Activated T-helper 1 cell treated with anti-CD3 and anti-CD28 coated beads, Interleukin-12 subunit alpha, Interleukin-12 subunit beta, Interleukin-2, Interleukin-4 antibody, amounts not matched to agents 30 ng/mL and 10 ng/mL and 1 ng/mL, durations not matched to agents 14 hours and 24 hours and 36 hours (primary cell): Measurements from ENCODE around the gene AMELX. TPM values are rescaled to one million over a fixed set of nuclear protein-coding genes. Genes with fewer than 3 reads are reported as not detected.

Experiments used
- DNase-seq: peaks from one replicate; pipeline ENCODE4 v3.0.0; 2021; ENCODE audit warnings: low spot score
- H3K27ac Mint-ChIP-seq: one replicate; pipeline ENCODE4 v1.8.0; 2021; ENCODE audit warnings: mild to moderate bottlenecking, mixed read lengths
- H3K27me3 Mint-ChIP-seq: one replicate; pipeline ENCODE4 v1.8.0; 2022; ENCODE audit warnings: mild to moderate bottlenecking, moderate library complexity, mixed read lengths; ENCODE audit not compliant: insufficient read depth
- H3K36me3 Mint-ChIP-seq: one replicate; pipeline ENCODE4 v1.8.0; 2021; ENCODE audit warnings: low read depth, mixed read lengths
- H3K4me1 Mint-ChIP-seq: one replicate; pipeline ENCODE4 v1.8.0; 2021; ENCODE audit warnings: low read depth, mixed read lengths
- H3K4me3 Mint-ChIP-seq: one replicate; pipeline ENCODE4 v1.8.0; 2021; ENCODE audit warnings: mild to moderate bottlenecking, moderate library complexity, mixed read lengths
- H3K9me3 Mint-ChIP-seq: one replicate; pipeline ENCODE4 v1.8.0; 2021; ENCODE audit warnings: mixed read lengths
- intact Hi-C: fragments of 100-400 bp; cut with micrococcal nuclease; formaldehyde crosslinking; loops from one replicate; pipeline ENCODE4 v1.15.1; 2024
- total RNA-seq: library from RNA; stranded (reverse); gene quantifications from 2 replicates; pipeline ENCODE4 v1.2.3, GENCODE V29; 2022

Gene AMELX
- total RNA-seq, 1 donor from 2014 or later: not detected

- no peak for DNase-seq
- intact Hi-C loops: no loop called here
- Mint-ChIP-seq H3K9me3 (no peaks in the 10 kb centered on the region), H3K27ac (no peak overlapping the region), H3K4me3 (no peak overlapping the region), H3K4me1 (no peaks in the 10 kb centered on the region), H3K36me3 (no peaks in the 10 kb centered on the region), H3K27me3 (peaks cover 3% of the 10 kb centered on the region)
These were observed 20.4 kb upstream of the AMELX start for GRCh38 chrX:11272863-11273262.

DNA sequence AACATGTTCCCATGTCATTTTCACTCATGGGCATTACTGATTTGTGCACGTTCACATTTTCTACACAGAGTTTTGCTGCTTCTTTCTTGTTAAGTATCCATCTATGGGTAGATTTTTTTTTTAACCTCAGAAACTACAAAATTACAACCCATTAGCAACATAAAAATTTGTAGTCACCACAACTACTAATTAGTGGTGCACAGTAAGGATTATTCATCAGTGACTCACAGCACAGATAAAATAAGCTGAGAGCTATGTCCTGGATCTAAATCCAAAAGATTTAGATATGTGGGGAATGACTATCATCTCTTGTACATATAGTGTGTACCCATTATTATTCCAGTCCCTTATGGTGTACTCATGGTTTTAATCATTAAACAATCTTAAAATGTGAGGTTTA, 19.7 kb upstream of the AMELX start:
- Mint-ChIP-seq H3K27me3 (peaks cover 3% of the 10 kb centered on the region), H3K4me3 (no peak overlapping the region), H3K27ac (no peak overlapping the region), H3K36me3 (no peaks in the 10 kb centered on the region), H3K4me1 (no peaks in the 10 kb centered on the region), H3K9me3 (no peaks in the 10 kb centered on the region)
- intact Hi-C loops: no loop called here
- no peak for DNase-seq

GRCh38 chrX:11282043-11282442, 11.2 kb upstream of the AMELX start:
- no peaks in the 10 kb centered on the region for H3K36me3 Mint-ChIP-seq
- H3K27me3 Mint-ChIP-seq: peaks cover 2% of the 10 kb centered on the region
- H3K9me3 Mint-ChIP-seq: no peaks in the 10 kb centered on the region
- intact Hi-C loops: no loop called here
- DNase-seq: no peak
- no peak overlapping the region for H3K27ac Mint-ChIP-seq
- H3K4me1 Mint-ChIP-seq: no peaks in the 10 kb centered on the region
- H3K4me3 Mint-ChIP-seq: no peak overlapping the region

- Mint-ChIP-seq H3K9me3 (no peaks in the 10 kb centered on the region), H3K36me3 (no peaks in the 10 kb centered on the region), H3K4me3 (no peak overlapping the region), H3K27me3 (peaks cover 2% of the 10 kb centered on the region), H3K27ac (no peak overlapping the region), H3K4me1 (no peaks in the 10 kb centered on the region)
- intact Hi-C loops: no loop called here
- DNase-seq: no peak
These were observed 7.6 kb upstream of the AMELX start for GRCh38 chrX:11285651-11286050.

GRCh38 chrX:11287505-11287904, 5.7 kb upstream of the AMELX start:
- DNase-seq: no peak
- Mint-ChIP-seq H3K4me3 (no peak overlapping the region), H3K36me3 (no peaks in the 10 kb centered on the region), H3K27me3 (no peaks in the 10 kb centered on the region), H3K9me3 (no peaks in the 10 kb centered on the region), H3K4me1 (no peaks in the 10 kb centered on the region), H3K27ac (no peak overlapping the region)
- intact Hi-C loops: no loop called here

GRCh38 chrX:11290416-11291102, 2.7 kb upstream of the AMELX start:
- intact Hi-C loops: no loop called here
- Mint-ChIP-seq H3K4me1 (no peaks in the 10 kb centered on the region), H3K27ac (no peak overlapping the region), H3K36me3 (no peaks in the 10 kb centered on the region), H3K9me3 (no peaks in the 10 kb centered on the region), H3K27me3 (no peaks in the 10 kb centered on the region), H3K4me3 (no peak overlapping the region)
- no peak for DNase-seq

DNA sequence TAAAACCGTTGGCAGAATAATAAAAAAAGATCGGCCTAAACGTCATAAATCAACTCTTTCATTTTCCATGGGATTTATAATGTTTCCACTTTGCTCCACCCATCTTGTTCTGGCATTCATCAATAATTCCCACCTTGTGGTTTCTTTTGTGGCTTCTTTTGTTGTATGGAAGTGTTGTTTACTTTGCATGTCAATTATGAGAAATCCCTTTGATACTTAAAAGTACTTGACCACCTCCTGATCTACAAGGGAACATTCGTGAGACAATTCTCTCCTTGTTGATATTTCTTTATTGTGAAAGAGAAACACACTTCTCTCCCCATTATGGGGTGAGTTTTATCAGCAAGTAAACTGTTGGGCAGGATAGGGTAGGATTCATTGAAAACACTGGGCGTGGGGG, 2.8 kb downstream of the AMELX start:
- Mint-ChIP-seq H3K27ac (no peak overlapping the region), H3K27me3 (no peaks in the 10 kb centered on the region), H3K4me1 (no peaks in the 10 kb centered on the region), H3K9me3 (no peaks in the 10 kb centered on the region), H3K36me3 (no peaks in the 10 kb centered on the region), H3K4me3 (no peak overlapping the region)
- intact Hi-C loops: no loop called here
- no peak for DNase-seq

DNA sequence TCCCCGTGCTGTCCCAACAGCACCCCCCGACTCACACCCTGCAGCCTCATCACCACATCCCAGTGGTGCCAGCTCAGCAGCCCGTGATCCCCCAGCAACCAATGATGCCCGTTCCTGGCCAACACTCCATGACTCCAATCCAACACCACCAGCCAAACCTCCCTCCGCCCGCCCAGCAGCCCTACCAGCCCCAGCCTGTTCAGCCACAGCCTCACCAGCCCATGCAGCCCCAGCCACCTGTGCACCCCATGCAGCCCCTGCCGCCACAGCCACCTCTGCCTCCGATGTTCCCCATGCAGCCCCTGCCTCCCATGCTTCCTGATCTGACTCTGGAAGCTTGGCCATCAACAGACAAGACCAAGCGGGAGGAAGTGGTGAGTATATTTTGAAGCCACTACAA, 5.4 kb downstream of the AMELX start:
- no peaks in the 10 kb centered on the region for H3K4me1 Mint-ChIP-seq
- no peaks in the 10 kb centered on the region for H3K27me3 Mint-ChIP-seq
- H3K4me3 Mint-ChIP-seq: no peak overlapping the region
- DNase-seq: no peak
- H3K9me3 Mint-ChIP-seq: no peaks in the 10 kb centered on the region
- H3K36me3 Mint-ChIP-seq: no peaks in the 10 kb centered on the region
- H3K27ac Mint-ChIP-seq: no peak overlapping the region
- intact Hi-C loops: no loop called here

DNA sequence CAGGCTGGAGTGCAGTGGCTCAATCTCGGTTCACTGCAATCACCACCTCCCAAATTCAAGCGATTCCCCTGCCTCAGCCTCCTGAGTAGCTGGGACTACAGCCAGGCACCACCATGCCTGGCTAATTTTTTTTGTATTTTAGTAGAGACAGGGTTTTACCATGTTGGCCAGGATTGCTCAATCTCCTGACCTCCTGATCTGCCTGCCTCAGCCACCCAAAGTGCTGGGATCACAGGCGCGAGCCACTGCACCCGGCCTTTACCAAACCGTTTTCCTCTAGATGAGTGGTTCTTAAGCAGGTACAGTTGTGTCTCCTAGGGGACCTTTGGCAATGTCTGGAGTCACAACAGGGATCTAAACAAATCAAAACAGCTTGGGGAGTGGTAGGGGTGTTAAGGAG, 11.6 kb downstream of the AMELX start:
- no peaks in the 10 kb centered on the region for H3K9me3 Mint-ChIP-seq
- H3K27ac Mint-ChIP-seq: no peak overlapping the region
- intact Hi-C loops: no loop called here
- H3K27me3 Mint-ChIP-seq: no peaks in the 10 kb centered on the region
- no peaks in the 10 kb centered on the region for H3K36me3 Mint-ChIP-seq
- no peaks in the 10 kb centered on the region for H3K4me1 Mint-ChIP-seq
- DNase-seq: no peak
- no peak overlapping the region for H3K4me3 Mint-ChIP-seq

DNA sequence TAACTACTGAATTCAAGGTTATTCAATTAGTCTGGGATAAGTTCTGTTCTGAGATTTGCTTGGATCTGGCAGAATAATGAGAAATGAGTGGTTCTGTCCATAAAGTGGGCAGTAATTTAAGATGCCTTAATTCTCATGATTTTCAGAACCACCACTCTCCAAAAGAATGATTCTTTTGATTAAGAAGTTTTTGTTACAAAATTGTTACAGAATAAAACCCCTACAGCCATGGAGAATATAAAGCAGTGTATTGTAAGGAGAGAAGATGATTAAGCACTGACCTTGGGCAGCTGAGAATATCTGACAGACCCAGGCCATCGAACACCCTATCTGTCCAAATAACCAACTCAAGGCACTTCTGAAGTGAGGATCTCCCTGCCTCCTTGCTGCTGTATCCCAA, 12.4 kb downstream of the AMELX start:
- Mint-ChIP-seq H3K4me3 (no peak overlapping the region), H3K27me3 (no peaks in the 10 kb centered on the region), H3K27ac (no peak overlapping the region), H3K36me3 (no peaks in the 10 kb centered on the region), H3K9me3 (no peaks in the 10 kb centered on the region), H3K4me1 (no peaks in the 10 kb centered on the region)
- DNase-seq: no peak
- intact Hi-C loops: no loop called here

DNA sequence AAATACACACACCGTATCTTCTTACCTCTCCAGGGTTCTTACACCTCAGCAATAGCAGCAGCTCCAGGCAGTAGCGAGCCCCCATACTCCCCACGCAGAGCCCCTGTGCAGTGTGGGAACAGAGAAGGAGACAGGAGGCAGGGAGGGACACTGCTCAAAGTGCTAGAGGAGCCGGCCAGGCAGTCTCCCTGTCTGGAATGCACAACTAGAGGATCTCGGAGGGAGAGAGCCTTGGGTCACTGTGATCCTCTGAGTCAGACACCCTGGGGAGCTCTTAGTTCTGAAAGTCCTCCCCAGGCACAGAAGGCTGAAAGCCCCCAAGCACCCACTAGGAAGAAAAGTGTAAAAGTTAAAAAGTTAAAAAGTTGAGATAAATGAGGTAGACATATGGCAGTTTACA, 16.0 kb downstream of the AMELX start:
- H3K4me1 Mint-ChIP-seq: no peaks in the 10 kb centered on the region
- intact Hi-C loops: no loop called here
- H3K27ac Mint-ChIP-seq: no peak overlapping the region
- H3K27me3 Mint-ChIP-seq: no peaks in the 10 kb centered on the region
- no peaks in the 10 kb centered on the region for H3K36me3 Mint-ChIP-seq
- no peak overlapping the region for H3K4me3 Mint-ChIP-seq
- no peaks in the 10 kb centered on the region for H3K9me3 Mint-ChIP-seq
- DNase-seq: no peak

DNA sequence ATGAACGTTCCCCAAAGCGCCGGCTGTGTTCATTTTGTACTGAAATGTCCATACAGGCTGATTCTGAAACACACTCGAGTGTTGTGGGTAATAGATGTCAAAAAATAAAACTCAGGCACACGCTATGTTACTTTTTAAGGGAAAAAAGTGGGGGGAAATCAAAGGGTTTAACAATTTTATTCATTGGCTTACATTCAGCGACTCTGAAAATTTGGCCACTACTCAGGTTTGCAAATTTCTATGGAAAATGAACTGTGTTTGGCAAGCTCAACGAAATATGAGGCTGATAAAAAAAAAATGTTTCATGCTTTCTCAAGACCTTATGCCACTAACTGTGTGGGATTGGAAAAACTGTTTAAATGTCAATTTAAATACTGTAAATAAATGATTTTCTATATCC, 18.5 kb downstream of the AMELX start:
- H3K27ac Mint-ChIP-seq: no peak overlapping the region
- H3K4me3 Mint-ChIP-seq: no peak overlapping the region
- no peaks in the 10 kb centered on the region for H3K36me3 Mint-ChIP-seq
- intact Hi-C loops: no loop called here
- H3K27me3 Mint-ChIP-seq: no peaks in the 10 kb centered on the region
- DNase-seq: no peak
- H3K4me1 Mint-ChIP-seq: no peaks in the 10 kb centered on the region
- H3K9me3 Mint-ChIP-seq: no peaks in the 10 kb centered on the region

DNA sequence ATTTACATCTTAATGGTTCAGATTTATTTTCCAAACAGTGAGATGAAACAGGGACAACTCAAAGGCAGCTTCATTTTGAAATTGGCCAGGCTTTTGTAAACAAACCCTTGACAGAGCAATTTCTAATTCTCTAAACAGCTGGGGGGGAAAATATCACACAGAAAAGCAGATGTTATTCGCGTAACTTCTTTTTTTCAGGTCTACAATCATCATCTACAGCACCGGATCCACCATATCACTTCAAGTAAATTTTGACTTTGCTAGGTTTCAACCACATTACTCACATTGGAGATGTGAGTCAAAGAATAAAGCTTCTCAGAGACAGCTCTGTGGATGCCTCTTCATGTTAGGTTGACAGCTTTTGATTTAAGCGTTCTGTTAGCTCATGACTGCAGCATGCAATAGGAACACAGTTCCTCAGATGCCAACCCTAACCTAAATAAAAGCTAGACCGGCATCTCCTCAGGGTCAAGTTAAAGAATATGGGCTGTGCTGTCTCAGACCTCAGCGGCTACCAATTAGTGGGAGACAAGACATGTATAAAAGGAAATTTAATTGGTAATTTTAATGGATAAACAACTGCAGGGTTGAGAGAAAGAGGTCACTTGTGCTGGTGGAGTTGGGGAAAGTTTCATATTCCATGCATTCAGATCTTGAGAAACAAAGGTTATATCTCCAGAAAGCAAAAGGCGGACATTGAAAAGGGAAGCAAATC, 26.8 kb downstream of the AMELX start:
- no peaks in the 10 kb centered on the region for H3K36me3 Mint-ChIP-seq
- no peak for DNase-seq
- H3K4me1 Mint-ChIP-seq: no peaks in the 10 kb centered on the region
- H3K9me3 Mint-ChIP-seq: no peaks in the 10 kb centered on the region
- H3K4me3 Mint-ChIP-seq: no peak overlapping the region
- intact Hi-C loops: no loop called here
- H3K27me3 Mint-ChIP-seq: no peaks in the 10 kb centered on the region
- H3K27ac Mint-ChIP-seq: no peak overlapping the region

- intact Hi-C loops: no loop called here
- H3K27ac Mint-ChIP-seq: no peak overlapping the region
These were observed 28.8 kb downstream of the AMELX start for GRCh38 chrX:11321986-11322385.

More at GRCh38 chrX:11321986-11322385, 28.8 kb downstream of the AMELX start:
- Mint-ChIP-seq H3K9me3 (no peaks in the 10 kb centered on the region), H3K27me3 (no peaks in the 10 kb centered on the region), H3K36me3 (no peaks in the 10 kb centered on the region), H3K4me1 (no peaks in the 10 kb centered on the region), H3K4me3 (no peak overlapping the region)
- DNase-seq: no peak
